Large intestine (tissue), 3 donors: ENCODE measurements around the gene POLR2I. TPM values are rescaled to one million over a fixed set of nuclear protein-coding genes. Genes with fewer than 3 reads are reported as not detected.

Experiments
- DNase-seq, 2 donors: peaks; one replicate each; pipeline versions ENCODE4 v3.0.0 to v3.0.0-alpha.2; 2013
- H3K27ac ChIP-seq: one replicate; pipeline ENCODE4 v1.5.1; 2013; ENCODE audit warnings: low read length
- H3K27me3 ChIP-seq: 2 replicates; pipeline ENCODE4 v1.6.1; 2013; ENCODE audit warnings: low read length; ENCODE audit not compliant: control insufficient read depth, insufficient read depth
- H3K36me3 ChIP-seq: 2 replicates; pipeline ENCODE4 v1.6.1; 2013; ENCODE audit warnings: low read length; ENCODE audit not compliant: control insufficient read depth, insufficient read depth
- H3K4me1 ChIP-seq: one replicate; pipeline ENCODE4 v1.6.1; 2013; ENCODE audit warnings: low read length; ENCODE audit not compliant: control insufficient read depth, insufficient read depth
- H3K4me3 ChIP-seq: one replicate; pipeline ENCODE4 v1.5.1; 2013; ENCODE audit warnings: low read length
- H3K9me3 ChIP-seq: one replicate; pipeline ENCODE4 v1.6.1; 2013; ENCODE audit warnings: mild to moderate bottlenecking, low read depth, low read length, moderate library complexity; ENCODE audit not compliant: control insufficient read depth
- WGBS: methylation state at CpG from one replicate; pipeline ENCODE4 v1.1.5; 2013; ENCODE audit warnings: low lambda C conversion rate; ENCODE audit not compliant: insufficient coverage; 5-methylcytosine and 5-hydroxymethylcytosine counted together
- polyA plus RNA-seq: library from polyadenylated mRNA; unstranded; fragments of 120-200 nt; gene quantifications from one replicate; pipeline ENCODE4 v1.2.1, GENCODE V29; 2013

POLR2I gene
- polyA plus RNA-seq, 1 donor: 47.5 TPM

GRCh38 chr19:36149673-36150406, 35.2 kb upstream of the POLR2I start:
- no peak overlapping the region for H3K27ac ChIP-seq
- no peaks in the 10 kb centered on the region for H3K27me3 ChIP-seq

GRCh38 chr19:36144624-36145023, 29.9 kb upstream of the POLR2I start:
- peaks cover 66% of the 10 kb centered on the region for H3K36me3 ChIP-seq
- H3K4me3 ChIP-seq: no peak overlapping the region
- peaks cover 9% of the 10 kb centered on the region for H3K4me1 ChIP-seq
- H3K9me3 ChIP-seq: no peaks in the 10 kb centered on the region
- DNase-seq: no peak
- no CpG with 5 or more reads among the region's 6 CpGs for WGBS
- H3K27ac ChIP-seq: no peak overlapping the region
- H3K27me3 ChIP-seq: no peaks in the 10 kb centered on the region

More at GRCh38 chr19:36149673-36150406, 35.2 kb upstream of the POLR2I start:
- Histone ChIP-seq H3K9me3 (no peaks in the 10 kb centered on the region), H3K36me3 (peaks cover 65% of the 10 kb centered on the region), H3K4me3 (no peak overlapping the region), H3K4me1 (no peaks in the 10 kb centered on the region)
- no peak for DNase-seq
- no CpG with 5 or more reads among the region's 13 CpGs for WGBS

GRCh38 chr19:36142496-36142895, 27.8 kb upstream of the POLR2I start:
- Histone ChIP-seq H3K27me3 (no peaks in the 10 kb centered on the region), H3K36me3 (peaks cover 48% of the 10 kb centered on the region), H3K4me1 (peaks cover 11% of the 10 kb centered on the region), H3K4me3 (no peak overlapping the region), H3K27ac (no peak overlapping the region), H3K9me3 (no peaks in the 10 kb centered on the region)
- DNase-seq: no peak
- no CpG with 5 or more reads among the region's 9 CpGs for WGBS

- Histone ChIP-seq H3K4me1 (peaks cover 11% of the 10 kb centered on the region), H3K27ac (no peak overlapping the region), H3K4me3 (no peak overlapping the region), H3K36me3 (peaks cover 45% of the 10 kb centered on the region), H3K9me3 (no peaks in the 10 kb centered on the region), H3K27me3 (no peaks in the 10 kb centered on the region)
- WGBS: 100% methylated on average over 2 of the region's 14 CpGs
- no peak for DNase-seq
These were observed 27.4 kb upstream of the POLR2I start for GRCh38 chr19:36142046-36142445.

GRCh38 chr19:36141039-36141927, 26.6 kb upstream of the POLR2I start:
- WGBS: no CpG with 5 or more reads among the region's 42 CpGs
- H3K4me3 ChIP-seq: peak overlapping the region; percentile 98

GRCh38 chr19:36140304-36141038, 25.8 kb upstream of the POLR2I start:
- Histone ChIP-seq H3K36me3 (peaks cover 30% of the 10 kb centered on the region), H3K9me3 (no peaks in the 10 kb centered on the region), H3K27me3 (no peaks in the 10 kb centered on the region), H3K4me3 (peak overlapping the region; percentile 98), H3K4me1 (peaks cover 14% of the 10 kb centered on the region), H3K27ac (peak overlapping the region; percentile 98)
- DNase-seq: peak; percentile 38 to 73
- no CpG with 5 or more reads among the region's 31 CpGs for WGBS

More at GRCh38 chr19:36141039-36141927, 26.6 kb upstream of the POLR2I start:
- peaks cover 38% of the 10 kb centered on the region for H3K36me3 ChIP-seq
- DNase-seq: peak; percentile 76 to 85
- H3K27ac ChIP-seq: peak overlapping the region; percentile 98
- peaks cover 14% of the 10 kb centered on the region for H3K4me1 ChIP-seq
- H3K27me3 ChIP-seq: no peaks in the 10 kb centered on the region
- H3K9me3 ChIP-seq: no peaks in the 10 kb centered on the region

GRCh38 chr19:36139473-36140303, 25.0 kb upstream of the POLR2I start, which contains the start of gene CAPNS1:
Gene CAPNS1, plus strand, starts transcription at chr19:36140066. Its CDS starts 946 bp downstream, at chr19:36141012.
- DNase-seq: peak; percentile 98 to 99
- no peaks in the 10 kb centered on the region for H3K27me3 ChIP-seq
- H3K9me3 ChIP-seq: no peaks in the 10 kb centered on the region
- peaks cover 14% of the 10 kb centered on the region for H3K4me1 ChIP-seq
- no CpG with 5 or more reads among the region's 75 CpGs for WGBS
- H3K36me3 ChIP-seq: peaks cover 23% of the 10 kb centered on the region
- peak within 1 kb of the TSS; percentile 98 for H3K27ac ChIP-seq
- H3K4me3 ChIP-seq: peak within 1 kb of the TSS; percentile 98

GRCh38 chr19:36139120-36139472, 24.4 kb upstream of the POLR2I start:
- Histone ChIP-seq H3K27me3 (no peaks in the 10 kb centered on the region), H3K9me3 (no peaks in the 10 kb centered on the region), H3K4me1 (peaks cover 14% of the 10 kb centered on the region), H3K36me3 (peaks cover 17% of the 10 kb centered on the region), H3K4me3 (peak overlapping the region; percentile 98), H3K27ac (peak overlapping the region; percentile 98)
- 71% methylated on average over 2 of the region's 7 CpGs for WGBS
- DNase-seq: no peak

- H3K27ac ChIP-seq: peak overlapping the region; percentile 14
- H3K4me1 ChIP-seq: peaks cover 14% of the 10 kb centered on the region
- WGBS: 100% methylated on average over 2 of the region's 12 CpGs
- peak in 1 of 2 donors; percentile 44 for DNase-seq
- no peak overlapping the region for H3K4me3 ChIP-seq
- peaks cover 5% of the 10 kb centered on the region for H3K36me3 ChIP-seq
- no peaks in the 10 kb centered on the region for H3K27me3 ChIP-seq
- no peaks in the 10 kb centered on the region for H3K9me3 ChIP-seq
These were observed 22.4 kb upstream of the POLR2I start for GRCh38 chr19:36136964-36137686.
